BLaER1 treated with 17β-estradiol and CSF1 and Interleukin-3, amounts not matched to agents 10 nM and 100 nM (cell line): ENCODE results near the gene OR51E1.
A peak's percentile ranks its signal among the peaks of the same experiment; 100 is the strongest.

Source experiments
- H3K27ac ChIP-seq, 11 experiments: shearing (Covaris generic); formaldehyde crosslinking; 2 replicates each; pipeline ENCODE4 v1.8.1; 2022
- H3K27me3 ChIP-seq, 11 experiments: shearing (Covaris generic); formaldehyde crosslinking; 2 replicates each; pipeline ENCODE4 v1.8.1; 2022
- H3K36me3 ChIP-seq, 11 experiments: shearing (Covaris generic); formaldehyde crosslinking; 2 replicates each; pipeline ENCODE4 v1.8.1; 2022
- H3K4me1 ChIP-seq, 10 experiments: shearing (Covaris generic); formaldehyde crosslinking; 2 replicates each; pipeline ENCODE4 v1.8.1; 2022
- H3K4me2 ChIP-seq, 11 experiments: shearing (Covaris generic); formaldehyde crosslinking; 2 replicates each; pipeline ENCODE4 v1.8.1; 2022
- H3K4me3 ChIP-seq, 10 experiments: shearing (Covaris generic); formaldehyde crosslinking; 2 replicates each; pipeline ENCODE4 v1.8.1; 2022
- H3K9ac ChIP-seq, 11 experiments: shearing (Covaris generic); formaldehyde crosslinking; 2 replicates each; pipeline ENCODE4 v1.8.1; 2022
- H3K9me3 ChIP-seq, 11 experiments: shearing (Covaris generic); formaldehyde crosslinking; replicated peaks in 1 of 11; 2 replicates each; pipeline ENCODE4 v1.8.1; 2022
- H4K20me1 ChIP-seq, 11 experiments: shearing (Covaris generic); formaldehyde crosslinking; 2 replicates each; pipeline ENCODE4 v1.8.1; 2022
- Cebpa-rat ChIP-seq, 11 experiments: shearing (Covaris generic); IDR thresholded peaks; 2 replicates each; pipeline ENCODE4 v1.8.1; 2022

The OR51E1 gene

DNA sequence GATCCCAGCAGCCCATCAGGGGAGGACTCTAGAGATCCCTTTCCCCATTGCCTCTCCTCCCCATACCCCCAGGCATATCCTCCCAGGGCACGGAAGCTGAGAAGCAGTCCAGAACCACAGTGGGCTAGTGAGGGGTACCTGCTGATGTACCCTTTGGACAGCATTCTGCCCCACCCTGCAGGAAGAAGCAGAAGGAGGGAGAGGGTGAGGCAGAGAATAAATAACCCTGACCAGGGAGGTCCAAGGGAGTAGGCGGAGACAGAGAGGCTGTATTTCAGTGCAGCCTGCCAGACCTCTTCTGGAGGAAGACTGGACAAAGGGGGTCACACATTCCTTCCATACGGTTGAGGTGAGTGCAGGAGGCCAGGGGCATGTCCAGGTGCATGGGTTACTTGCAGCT, at the start of gene OR51E1:
Gene OR51E1, plus strand, starts transcription at position 301 of the 400 bp plus-strand sequence. CDS start 8,545 bp downstream, outside the sequence.
- no peak within 1 kb of the TSS for H3K27ac ChIP-seq
- H3K36me3 ChIP-seq: no peaks in the 10 kb centered on the region
- no peak for TF ChIP-seq Cebpa-rat (IDR thresholded peaks at IDR 0.05)
- H4K20me1 ChIP-seq: no peaks in the 10 kb centered on the region
- no peak within 1 kb of the TSS for H3K4me3 ChIP-seq
- H3K4me2 ChIP-seq: peak within 1 kb of the TSS in 4 of 11 experiments; percentile 3 to 36 (median 18); a peak in 2 of 22 replicates
- peaks cover 0 to 5% (median 0%) of the 10 kb centered on the region in 10 experiments; a peak in 2 of 20 replicates for H3K4me1 ChIP-seq
- H3K9ac ChIP-seq: no peak within 1 kb of the TSS
- no peaks in the 10 kb centered on the region for H3K27me3 ChIP-seq
- no peaks in the 10 kb centered on the region for H3K9me3 ChIP-seq

DNA sequence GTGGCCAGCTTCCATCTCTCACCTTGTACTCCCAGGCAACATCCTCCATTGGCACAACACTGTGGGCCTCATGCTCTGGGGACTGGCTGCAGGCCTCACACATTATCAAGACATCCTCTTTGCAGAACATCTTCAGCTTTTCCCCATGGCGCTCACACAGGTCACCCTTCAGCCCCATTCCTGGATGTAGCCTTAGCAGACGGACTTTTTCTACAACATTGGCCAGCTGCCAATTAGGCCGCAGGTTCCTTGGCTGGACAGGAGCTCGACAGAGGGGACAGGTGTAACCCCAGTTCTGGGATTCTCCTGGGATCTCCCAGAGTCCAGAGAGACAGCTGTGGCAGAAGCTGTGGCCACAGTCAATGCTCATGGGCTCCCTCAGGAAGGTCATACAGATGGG, 38.7 kb upstream of the OR51E1 start:
- Histone ChIP-seq H3K4me2 (no peak overlapping the region), H3K36me3 (peaks cover 41 to 60% (median 51%) of the 10 kb centered on the region in 11 experiments), H3K9me3 (peaks cover 0 to 5% (median 0%) of the 10 kb centered on the region in 11 experiments; a peak in 2 of 22 replicates), H4K20me1 (no peaks in the 10 kb centered on the region), H3K4me3 (no peak overlapping the region), H3K27ac (no peak overlapping the region), H3K27me3 (no peaks in the 10 kb centered on the region), H3K9ac (no peak overlapping the region), H3K4me1 (peaks cover 12 to 19% (median 14%) of the 10 kb centered on the region in 10 experiments; a peak in 19 of 20 replicates)
- no peak for TF ChIP-seq Cebpa-rat (IDR thresholded peaks at IDR 0.05)

DNA sequence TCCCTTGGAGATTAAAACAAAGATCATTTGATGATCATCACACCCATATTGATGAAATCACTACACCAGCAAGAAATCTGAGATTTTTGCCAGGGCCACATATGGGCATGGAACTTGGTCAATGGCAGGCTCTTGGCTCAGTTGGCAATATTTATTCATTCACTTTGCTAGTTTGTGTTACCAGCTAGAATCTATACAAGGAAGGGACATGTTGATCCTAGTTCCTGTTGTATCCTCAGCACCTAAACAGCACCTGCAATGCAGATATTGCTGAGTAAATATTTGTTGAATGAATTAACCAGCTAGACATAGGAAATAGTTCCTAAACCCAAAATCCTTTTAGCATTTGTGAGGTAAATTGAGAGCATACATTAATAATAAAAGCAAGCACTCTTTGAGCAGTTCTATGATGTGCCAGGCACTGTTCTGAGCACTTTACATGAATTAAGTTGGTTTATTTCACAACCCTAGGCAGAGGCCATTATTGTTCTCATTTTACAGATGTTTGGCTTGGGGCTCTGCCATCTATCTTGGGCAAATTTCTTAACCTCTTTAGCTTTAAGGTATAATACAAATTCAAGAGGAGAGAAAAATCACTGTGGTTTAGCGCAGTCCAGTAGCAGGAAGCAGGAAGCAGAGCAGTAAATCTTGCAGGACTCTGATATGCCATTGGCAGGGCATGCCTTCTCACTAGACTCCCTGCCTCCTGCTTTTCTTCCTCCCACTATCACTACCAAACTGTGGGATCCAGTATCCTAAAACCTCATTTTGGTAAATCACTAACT, 37.4 kb upstream of the OR51E1 start:
- Histone ChIP-seq H3K9me3 (peaks cover 0 to 5% (median 0%) of the 10 kb centered on the region in 11 experiments; a peak in 2 of 22 replicates), H4K20me1 (no peaks in the 10 kb centered on the region), H3K4me3 (peak overlapping the region in 8 of 10 experiments; percentile 65 to 82 (median 72); a peak in 8 of 20 replicates), H3K9ac (no peak overlapping the region), H3K4me2 (peak overlapping the region; percentile 62 to 85 (median 77)), H3K27me3 (no peaks in the 10 kb centered on the region), H3K4me1 (peaks cover 18 to 27% (median 20%) of the 10 kb centered on the region in 10 experiments), H3K36me3 (peaks cover 28 to 46% (median 37%) of the 10 kb centered on the region in 11 experiments), H3K27ac (no peak overlapping the region)
- TF ChIP-seq Cebpa-rat (IDR thresholded peaks at IDR 0.05): no peak

GRCh38 chr11:4607096-4607495, 36.7 kb upstream of the OR51E1 start:
- no peak for TF ChIP-seq Cebpa-rat (IDR thresholded peaks at IDR 0.05)
- Histone ChIP-seq H3K9ac (peak overlapping the region; percentile 84 to 90 (median 87); a peak in 18 of 22 replicates), H3K27me3 (no peaks in the 10 kb centered on the region), H3K4me2 (peak overlapping the region; percentile 62 to 85 (median 77)), H3K9me3 (peaks cover 0 to 5% (median 0%) of the 10 kb centered on the region in 11 experiments; a peak in 2 of 22 replicates), H3K4me3 (peak overlapping the region; percentile 65 to 82 (median 73)), H3K36me3 (peaks cover 21 to 39% (median 31%) of the 10 kb centered on the region in 11 experiments), H3K27ac (peak overlapping the region in 6 of 11 experiments; percentile 83 to 90 (median 86); a peak in 12 of 22 replicates), H4K20me1 (no peaks in the 10 kb centered on the region), H3K4me1 (peaks cover 18 to 27% (median 20%) of the 10 kb centered on the region in 10 experiments)

- Histone ChIP-seq H3K4me2 (peak within 1 kb of the TSS; percentile 62 to 85 (median 77)), H3K9ac (peak within 1 kb of the TSS; percentile 84 to 90 (median 87)), H3K4me1 (peaks cover 18 to 27% (median 20%) of the 10 kb centered on the region in 10 experiments), H3K4me3 (peak within 1 kb of the TSS; percentile 65 to 82 (median 73)), H4K20me1 (no peaks in the 10 kb centered on the region), H3K27ac (peak within 1 kb of the TSS; percentile 74 to 90 (median 86)), H3K27me3 (no peaks in the 10 kb centered on the region), H3K36me3 (peaks cover 14 to 30% (median 23%) of the 10 kb centered on the region in 11 experiments), H3K9me3 (peaks cover 0 to 5% (median 0%) of the 10 kb centered on the region in 11 experiments; a peak in 2 of 22 replicates)
- TF ChIP-seq Cebpa-rat (IDR thresholded peaks at IDR 0.05): no peak
Observed at GRCh38 chr11:4607781-4608666, 35.8 kb upstream of the OR51E1 start, which contains the start of gene TRIM68. TRIM68 (minus strand) TSS chr11:4608231; CDS start chr11:4605504, 2,727 bp downstream.

DNA sequence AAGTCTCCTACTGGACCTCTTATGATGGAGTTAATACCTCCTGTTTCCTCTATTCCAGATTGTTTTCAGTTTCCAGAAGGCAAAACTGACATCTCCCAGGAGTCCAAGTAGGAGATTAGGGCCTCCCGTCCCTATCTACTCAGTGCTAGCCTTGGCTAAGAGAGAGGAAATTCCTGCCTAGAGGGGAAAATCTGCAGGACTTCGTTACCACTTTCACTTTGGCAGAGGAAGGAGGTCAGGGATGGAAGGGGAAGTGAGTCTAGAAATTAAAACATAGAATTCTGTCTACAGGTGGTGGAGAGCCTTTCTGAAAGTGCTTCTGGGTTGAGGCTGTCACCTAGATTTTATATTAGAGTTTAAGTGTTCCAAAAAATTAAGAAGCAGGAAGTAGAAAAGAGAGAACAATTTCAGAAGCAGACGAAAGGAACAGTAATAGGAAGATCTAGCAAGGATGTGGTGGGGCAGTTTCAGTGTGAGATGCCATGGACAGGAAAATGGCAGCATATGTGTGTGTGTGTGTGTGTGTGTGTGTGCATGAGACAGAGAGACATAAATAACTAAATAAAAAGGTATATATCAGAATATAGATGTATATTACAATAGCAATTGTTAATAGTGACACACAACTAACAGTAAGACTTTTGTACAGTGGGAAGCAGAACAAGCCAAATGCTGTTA, 33.4 kb upstream of the OR51E1 start:
- H3K9ac ChIP-seq: peak overlapping the region in 1 of 11 experiments; percentile 23; a peak in 1 of 22 replicates
- H3K4me1 ChIP-seq: peaks cover 18 to 27% (median 20%) of the 10 kb centered on the region in 10 experiments
- peak overlapping the region in 6 of 11 experiments; percentile 6 to 54 (median 17); a peak in 6 of 22 replicates for H3K27ac ChIP-seq
- peaks cover 0 to 5% (median 0%) of the 10 kb centered on the region in 11 experiments; a peak in 2 of 22 replicates for H3K9me3 ChIP-seq
- H3K4me3 ChIP-seq: peak overlapping the region in 5 of 10 experiments; percentile 4 to 40 (median 36); a peak in 3 of 20 replicates
- H4K20me1 ChIP-seq: no peaks in the 10 kb centered on the region
- peak overlapping the region; percentile 59 to 72 (median 63) for H3K4me2 ChIP-seq
- TF ChIP-seq Cebpa-rat (IDR thresholded peaks at IDR 0.05): no peak
- H3K27me3 ChIP-seq: no peaks in the 10 kb centered on the region
- H3K36me3 ChIP-seq: peaks cover 0 to 6% (median under 1%) of the 10 kb centered on the region in 11 experiments; a peak in 9 of 22 replicates

DNA sequence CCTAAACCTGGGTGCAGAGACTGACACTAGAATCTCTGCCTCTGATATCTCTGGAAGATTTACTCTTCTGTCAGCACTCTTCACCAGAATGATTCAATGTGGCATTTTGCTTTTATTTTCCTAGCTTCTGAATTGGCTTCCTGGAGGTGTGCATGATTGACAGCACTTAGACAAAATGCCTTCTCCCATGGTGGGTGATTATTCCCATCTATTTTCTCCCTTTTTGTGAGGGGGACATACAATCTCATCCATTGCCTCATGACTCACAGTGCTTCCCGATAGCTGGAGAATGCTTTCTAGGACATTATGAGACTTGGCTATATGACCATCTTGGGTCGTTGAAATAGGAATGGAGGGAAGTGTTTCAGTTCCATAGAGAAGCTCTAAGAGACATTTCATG, 31.8 kb upstream of the OR51E1 start:
- Histone ChIP-seq H3K9me3 (peaks cover 0 to 5% (median 0%) of the 10 kb centered on the region in 11 experiments; a peak in 2 of 22 replicates), H3K36me3 (no peaks in the 10 kb centered on the region), H4K20me1 (no peaks in the 10 kb centered on the region), H3K9ac (no peak overlapping the region), H3K4me2 (no peak overlapping the region), H3K27ac (no peak overlapping the region), H3K27me3 (no peaks in the 10 kb centered on the region), H3K4me1 (peaks cover 12 to 20% (median 15%) of the 10 kb centered on the region in 10 experiments), H3K4me3 (no peak overlapping the region)
- TF ChIP-seq Cebpa-rat (IDR thresholded peaks at IDR 0.05): no peak

GRCh38 chr11:4615856-4616444, 27.8 kb upstream of the OR51E1 start:
- no peak overlapping the region for H3K4me3 ChIP-seq
- H3K4me2 ChIP-seq: no peak overlapping the region
- no peaks in the 10 kb centered on the region for H3K4me1 ChIP-seq
- H3K9ac ChIP-seq: no peak overlapping the region
- no peaks in the 10 kb centered on the region for H3K36me3 ChIP-seq
- H4K20me1 ChIP-seq: no peaks in the 10 kb centered on the region
- no peaks in the 10 kb centered on the region for H3K27me3 ChIP-seq
- H3K27ac ChIP-seq: no peak overlapping the region
- no peaks in the 10 kb centered on the region for H3K9me3 ChIP-seq
- TF ChIP-seq Cebpa-rat (IDR thresholded peaks at IDR 0.05): no peak
